Bone marrow (tissue), 2 donors: Measurements from ENCODE around the gene CGB3.
"Not testable (repeated sequence)": the region's sequence is repeated elsewhere in the genome, so short reads cannot be mapped to it uniquely, and the experiment has no call there.

ENCODE experiments used
- DNase-seq, 2 donors: peaks; one replicate each; lab custom pipeline; 2025; lab: John Stamatoyannopoulos, UW

The CGB3 gene

GRCh38 chr19:49042666-49043065, 18.5 kb upstream of the CGB3 start:
- DNase-seq: not testable (repeated sequence)

DNA sequence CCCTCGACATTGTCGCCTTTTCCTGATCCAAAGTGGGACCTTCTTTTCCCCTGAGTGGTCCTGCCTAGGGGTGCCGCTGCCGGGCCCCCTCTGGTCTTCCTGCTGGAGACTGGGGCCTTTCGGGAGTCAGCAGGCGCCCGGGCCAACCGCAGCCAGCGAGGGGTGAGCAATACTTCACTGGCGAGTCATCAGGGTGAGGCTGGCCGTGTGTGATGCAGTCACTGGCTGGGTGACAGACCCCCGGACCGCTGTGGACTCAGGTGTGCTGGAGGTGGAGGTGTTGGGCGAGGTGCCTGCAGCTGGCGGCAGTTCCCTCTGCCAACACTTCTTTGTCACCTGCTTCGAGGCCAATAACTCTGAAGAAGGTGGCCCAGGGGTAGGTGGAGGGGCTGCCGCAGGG, 18.0 kb upstream of the CGB3 start:
- DNase-seq: no peak

DNA sequence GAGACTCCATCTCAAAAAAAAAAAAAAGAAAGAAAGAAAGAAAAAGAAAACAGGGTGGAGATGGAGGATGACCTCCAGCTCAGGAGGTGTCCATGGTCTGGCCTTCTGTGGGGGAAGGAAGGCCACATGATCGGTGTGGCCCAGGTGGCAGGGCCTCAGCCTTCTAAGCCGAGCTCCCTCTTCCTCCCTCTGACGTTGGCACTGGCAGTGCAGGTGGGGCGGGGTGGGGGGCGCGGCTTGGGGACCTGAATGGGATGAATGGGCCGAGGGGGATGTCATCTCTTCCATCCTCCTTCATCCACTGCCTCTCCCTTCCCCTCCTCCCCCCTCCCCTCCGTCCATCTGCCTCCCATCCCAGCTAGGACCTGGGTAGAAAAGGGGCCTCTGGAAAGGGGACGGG, 15.6 kb upstream of the CGB3 start:
- not testable (repeated sequence) for DNase-seq

DNA sequence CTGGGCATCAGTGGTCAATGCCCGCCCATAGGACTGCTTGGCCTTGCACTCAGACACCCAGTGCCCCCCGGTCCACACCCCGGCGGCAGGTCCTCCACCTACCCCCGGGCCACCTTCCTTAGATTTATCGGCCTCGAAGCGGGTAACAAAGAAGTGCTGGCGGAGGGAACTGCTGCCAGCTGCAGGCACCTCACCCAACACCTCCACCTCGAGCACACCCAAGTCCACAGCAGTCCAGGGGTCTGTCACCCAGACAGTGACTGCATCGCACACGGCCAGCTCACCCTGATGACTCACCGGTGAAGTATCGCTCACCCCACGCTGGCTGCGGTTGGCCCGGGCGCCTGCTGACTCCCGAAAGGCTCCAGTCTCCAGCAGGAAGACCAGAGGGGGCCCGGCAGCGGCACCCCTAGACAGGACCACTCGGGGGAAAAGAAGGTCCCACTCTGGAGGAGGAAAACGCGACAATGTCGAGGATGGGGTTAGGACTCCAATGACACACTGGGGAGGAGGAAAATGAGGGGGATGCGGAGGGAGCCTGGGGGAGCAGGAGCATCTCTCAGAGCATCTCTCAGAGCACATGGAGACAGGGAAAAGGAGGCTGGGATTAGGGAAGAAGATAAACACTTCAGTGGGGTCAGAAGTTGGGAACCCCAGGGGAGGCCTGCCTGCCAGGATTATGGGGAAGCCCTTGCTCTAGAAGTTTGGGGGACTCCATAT, 14.6 kb upstream of the CGB3 start:
- not testable (repeated sequence) for DNase-seq

DNA sequence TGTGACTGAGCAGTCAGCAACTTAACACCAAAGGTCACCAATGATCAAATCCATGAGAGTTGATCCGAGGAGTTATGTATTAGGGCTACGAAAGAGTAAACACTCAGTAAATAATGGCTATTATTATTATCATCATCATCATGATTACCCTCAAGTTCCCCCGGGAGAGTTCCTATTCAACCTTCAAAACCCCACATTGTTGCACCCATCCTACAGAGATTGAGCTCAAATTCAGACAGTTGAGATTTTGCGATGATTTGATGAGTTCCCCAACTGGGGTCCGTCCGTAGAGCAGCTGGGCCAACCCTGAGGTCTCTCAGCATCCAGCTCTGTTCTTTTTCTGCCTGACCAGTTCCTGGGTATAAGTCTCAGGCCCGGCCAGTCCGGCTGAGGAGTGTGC, 14.0 kb upstream of the CGB3 start:
- not testable (repeated sequence) for DNase-seq

DNA sequence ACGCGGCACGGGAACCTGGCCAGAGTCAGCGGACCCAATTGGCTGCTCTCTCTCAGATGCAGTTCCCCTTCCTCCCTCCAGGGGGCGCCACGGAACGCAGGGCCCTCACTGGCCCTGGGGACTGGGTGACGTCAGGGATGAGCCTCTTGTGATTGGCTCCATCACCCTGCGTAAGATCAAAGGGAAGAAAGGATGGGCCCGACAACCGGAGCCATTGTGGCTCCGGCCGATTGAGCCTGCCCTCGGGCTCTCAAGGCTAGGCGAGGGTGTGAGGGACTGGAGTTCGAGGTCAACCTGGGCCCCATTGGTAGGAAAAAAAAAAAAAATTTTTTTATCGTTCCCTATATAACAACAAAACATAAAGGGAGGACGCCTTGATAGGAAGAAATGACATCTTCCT, 12.7 kb upstream of the CGB3 start, which contains the start of gene CGB1:
Gene CGB1 (minus strand): TSS at position 81 of the 400 bp plus-strand sequence. CDS start 184 bp downstream, outside the sequence.
- not testable (repeated sequence) for DNase-seq

DNA sequence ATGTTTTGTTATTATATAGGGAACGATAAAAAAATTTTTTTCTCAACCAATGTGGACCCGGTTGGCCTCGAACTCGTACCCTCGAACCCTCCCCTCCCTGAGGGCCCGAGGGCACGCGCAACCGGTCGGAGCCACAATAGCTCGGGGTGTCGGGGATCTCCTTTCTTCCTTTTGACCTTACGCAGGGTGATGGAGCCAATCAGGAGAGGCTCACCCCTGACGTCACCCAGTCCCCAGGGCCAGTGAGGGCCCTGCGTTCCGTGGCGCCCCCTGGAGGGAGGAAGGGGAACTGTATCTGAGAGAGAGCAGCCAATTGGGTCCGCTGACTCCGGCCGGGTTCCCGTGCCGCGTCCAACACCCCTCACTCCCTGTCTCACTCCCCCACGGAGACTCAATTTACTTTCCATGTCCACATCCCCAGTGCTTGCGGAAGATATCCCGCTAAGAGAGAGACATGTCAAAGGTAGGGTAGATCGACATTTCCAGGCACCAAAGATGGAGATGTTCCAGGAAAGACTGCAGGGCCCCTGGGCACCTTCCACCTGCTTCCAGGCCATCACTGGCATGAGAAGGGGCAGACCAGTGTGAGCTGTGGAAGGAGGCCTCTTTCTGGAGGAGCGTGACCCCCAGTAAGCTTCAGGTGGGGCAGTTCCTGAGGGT, 7.6 kb upstream of the CGB3 start, which contains the start of gene CGB2:
Gene CGB2 (plus strand): TSS at position 249 of the 660 bp plus-strand sequence. CDS start 206 bp downstream, at position 455.
- not testable (repeated sequence) for DNase-seq

GRCh38 chr19:49030323-49030722, 6.2 kb upstream of the CGB3 start:
- not testable (repeated sequence) for DNase-seq

DNA sequence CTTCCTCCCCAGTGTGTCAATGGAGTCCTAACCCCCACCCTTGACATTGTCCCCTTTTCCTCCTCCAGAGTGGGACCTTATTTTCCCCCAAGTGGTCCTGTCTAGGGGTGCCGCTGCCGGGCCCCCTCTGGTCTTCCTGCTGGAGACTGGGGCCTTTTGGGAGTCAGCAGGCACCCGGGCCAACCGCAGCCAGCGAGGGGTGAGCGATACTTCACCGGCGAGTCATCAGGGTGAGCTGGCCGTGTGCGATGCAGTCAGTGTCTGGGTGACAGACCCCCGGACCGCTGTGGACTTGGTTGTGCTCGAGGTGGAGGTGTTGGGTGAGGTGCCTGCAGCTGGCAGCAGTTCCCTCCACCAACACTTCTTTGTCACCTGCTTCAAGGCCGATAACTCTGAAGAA, 5.6 kb upstream of the CGB3 start:
- not testable (repeated sequence) for DNase-seq

DNA sequence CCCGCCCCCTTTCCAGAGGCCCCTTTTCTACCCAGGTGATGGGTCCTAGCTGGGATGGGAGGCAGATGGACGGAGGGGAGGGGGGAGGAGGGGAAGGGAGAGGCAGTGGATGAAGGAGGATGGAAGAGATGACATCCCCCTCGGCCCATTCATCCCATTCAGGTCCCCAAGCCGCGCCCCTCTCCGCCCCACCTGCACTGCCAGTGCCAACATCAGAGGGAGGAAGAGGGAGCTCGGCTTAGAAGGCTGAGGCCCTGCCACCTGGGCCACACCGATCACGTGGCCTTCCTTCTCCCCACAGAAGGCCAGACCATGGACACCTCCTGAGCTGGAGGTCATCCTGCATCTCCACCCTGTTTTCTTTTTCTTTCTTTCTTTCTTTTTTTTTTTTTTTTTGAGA, 4.6 kb upstream of the CGB3 start:
- not testable (repeated sequence) for DNase-seq

GRCh38 chr19:49025599-49025998, 1.5 kb upstream of the CGB3 start:
- not testable (repeated sequence) for DNase-seq

GRCh38 chr19:49025088-49025487, 955 bp upstream of the CGB3 start:
- DNase-seq: not testable (repeated sequence)

GRCh38 chr19:49022116-49022515, 2.0 kb downstream of the CGB3 start:
- DNase-seq: no peak

DNA sequence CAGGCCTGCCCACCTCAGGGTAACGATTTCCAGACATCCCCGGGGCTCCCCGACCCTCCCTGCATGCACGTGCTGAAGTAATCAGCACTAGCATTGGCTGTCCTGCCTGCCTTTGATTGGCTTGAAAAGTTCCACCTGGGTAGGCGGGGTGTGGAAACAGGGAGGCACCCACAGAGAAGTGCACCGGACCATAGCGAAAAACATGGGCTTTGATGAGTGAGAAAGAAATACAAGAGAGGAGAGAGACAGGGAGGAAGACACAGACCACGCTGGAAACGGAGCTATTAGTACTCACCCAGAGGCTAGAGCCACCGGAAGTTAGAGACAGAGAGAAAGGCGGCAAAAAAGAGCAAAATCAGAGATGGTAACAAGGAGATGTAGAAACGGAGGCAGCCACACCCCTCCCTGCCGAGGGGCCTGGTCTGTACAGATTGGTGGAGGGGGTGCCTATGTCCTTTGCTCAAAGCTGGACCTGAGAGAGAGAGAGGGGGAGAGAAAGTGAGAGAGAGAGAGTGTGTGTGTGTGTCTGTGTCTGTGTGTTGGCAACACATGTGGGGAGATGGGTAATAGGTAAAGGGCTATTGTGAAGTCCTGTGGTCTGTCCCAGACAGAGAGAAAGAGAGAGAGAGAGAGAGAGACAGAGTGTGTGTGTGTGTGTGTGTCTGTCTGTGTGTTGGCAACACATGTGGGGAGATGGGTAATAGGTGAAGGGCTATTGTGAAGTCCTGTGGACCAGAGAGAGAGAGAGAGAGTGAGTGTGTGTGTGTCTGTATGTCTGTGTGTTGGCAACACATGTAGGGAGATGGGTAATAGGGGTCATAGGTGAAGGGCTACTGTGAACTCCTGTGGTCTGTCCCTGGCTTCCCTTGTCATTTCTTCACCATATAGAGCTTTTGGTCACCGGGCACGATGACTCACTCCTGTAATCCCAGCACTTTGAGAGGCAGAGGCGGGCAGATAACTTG, 2.9 kb downstream of the CGB3 start:
- no peak for DNase-seq

DNA sequence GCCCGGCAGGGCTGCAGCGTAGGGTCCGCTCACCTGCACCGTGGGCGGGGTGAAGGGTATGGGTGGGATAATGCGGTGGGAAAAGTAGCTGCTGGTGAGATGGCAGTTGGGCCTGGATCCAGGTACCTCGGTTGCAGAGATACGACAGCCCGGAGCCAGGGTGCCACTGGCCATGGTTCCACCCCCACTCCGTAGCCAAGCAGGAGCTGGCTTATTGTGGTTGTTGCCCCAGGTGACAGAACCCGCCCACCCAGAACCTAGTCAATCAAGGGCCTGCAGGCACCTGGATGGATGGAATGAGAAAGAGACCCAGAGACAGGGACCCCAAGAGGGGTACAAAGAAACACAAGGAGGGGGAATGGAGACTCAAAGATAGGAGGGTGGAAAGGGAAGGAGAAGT, 3.8 kb downstream of the CGB3 start:
- DNase-seq: no peak

GRCh38 chr19:49019242-49019932, 4.7 kb downstream of the CGB3 start:
- peak in 1 of 2 donors; percentile 27 for DNase-seq

DNA sequence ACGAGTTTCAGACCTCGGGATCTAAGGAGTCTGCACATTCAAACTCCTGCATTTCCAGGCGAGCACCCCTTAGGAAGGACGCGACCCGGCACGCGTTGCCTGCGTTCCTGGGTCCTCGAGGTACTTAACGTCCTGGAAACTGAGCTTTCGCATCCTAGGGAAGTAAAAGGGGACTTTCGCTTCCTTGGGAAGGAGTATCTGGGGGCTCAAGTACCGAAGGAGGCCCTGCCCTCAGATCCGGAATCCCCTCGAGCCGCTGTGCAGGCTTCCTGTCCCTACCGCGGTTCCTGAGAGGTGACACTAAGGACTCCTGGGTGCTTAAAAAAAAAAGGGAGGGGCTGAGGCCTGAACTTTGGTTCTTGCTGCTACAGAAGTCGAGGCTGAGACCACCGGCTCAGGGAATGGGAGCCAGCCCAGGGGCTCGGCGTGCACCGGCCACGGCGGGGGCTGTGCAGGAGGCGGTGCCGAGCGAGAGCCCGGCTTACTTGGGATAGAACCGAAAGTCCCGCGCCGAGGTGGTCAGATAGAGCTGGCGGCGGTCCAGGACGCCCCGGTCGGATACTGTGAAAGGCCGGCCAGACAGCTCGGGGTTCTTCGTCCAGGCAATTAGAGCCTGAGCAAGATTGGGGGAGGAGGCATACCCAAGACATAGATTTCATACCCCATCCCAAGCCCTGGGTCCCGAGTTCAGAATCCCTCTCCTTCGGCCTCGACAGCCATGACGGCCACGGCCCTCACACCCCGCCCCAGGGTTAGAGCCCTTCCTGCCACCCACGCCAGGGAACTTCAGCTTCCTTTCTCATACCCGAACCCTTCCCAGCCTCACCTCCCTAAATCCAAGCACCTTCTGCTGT, 5.5 kb downstream of the CGB3 start:
- DNase-seq: not testable (repeated sequence)

DNA sequence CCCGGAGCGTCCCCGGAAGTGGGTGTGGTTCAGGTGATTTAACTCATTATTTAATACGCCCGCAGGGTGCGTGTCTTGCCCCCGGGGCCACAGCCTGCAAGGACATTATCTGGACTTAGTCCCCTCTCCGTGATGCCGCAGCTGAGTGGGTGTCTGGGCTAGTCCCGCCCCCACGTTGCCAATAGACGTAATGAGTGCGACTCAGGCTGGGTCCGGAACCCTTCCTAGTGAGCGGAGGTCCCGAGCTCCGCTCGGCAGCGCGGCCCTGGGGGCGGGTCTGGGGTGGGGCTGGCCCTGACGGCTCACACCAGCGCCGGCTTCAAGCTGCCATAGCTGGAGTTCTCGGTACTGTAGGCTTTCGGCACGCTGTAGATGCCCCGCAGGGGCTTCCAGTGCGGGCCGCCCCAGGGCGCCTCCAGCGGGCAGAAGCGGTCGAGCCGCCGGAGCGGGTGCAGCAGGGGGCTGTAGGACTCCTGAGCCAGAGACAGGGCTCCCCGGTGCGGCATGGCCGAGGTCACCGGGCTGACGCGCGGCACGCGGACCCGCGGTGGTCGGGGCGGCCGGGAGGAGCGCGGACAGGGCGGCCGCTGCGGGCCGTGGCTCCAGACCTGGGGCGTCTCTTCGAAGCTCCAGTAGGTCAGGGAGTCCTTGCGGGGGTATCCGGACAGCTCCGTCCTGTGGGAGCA, 6.3 kb downstream of the CGB3 start:
- DNase-seq: peak; percentile 17 to 22

DNA sequence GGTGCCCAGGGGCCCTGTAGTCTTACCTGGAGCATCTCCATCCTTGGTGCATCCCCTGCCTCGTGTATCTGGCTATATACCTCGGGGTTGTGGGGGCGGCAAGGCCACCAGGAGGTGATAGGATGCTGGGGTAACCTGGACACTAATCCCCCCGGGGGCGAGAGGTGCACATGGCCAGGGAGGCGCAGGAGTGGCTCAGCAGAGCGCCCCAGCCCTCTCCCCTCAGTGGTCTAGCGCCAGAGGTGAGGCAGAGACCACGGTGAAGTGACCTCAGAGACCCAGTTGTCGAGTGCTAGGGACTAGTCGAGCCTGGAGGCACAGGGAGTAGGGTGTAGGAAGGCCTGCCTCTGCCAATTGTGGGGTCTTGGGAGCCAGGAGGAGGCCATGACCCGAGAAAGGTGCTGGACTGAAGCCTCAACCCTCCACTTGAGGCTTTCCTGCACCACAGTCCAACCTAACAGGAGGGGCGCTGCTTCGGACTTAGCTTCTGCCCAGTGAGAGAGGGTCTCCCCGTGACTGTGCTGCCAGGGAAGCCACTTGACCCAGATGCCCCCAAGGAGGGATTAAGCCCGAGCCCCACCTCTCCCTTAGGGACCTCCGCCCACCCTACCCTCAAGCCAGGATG, 7.0 kb downstream of the CGB3 start, which contains the start of gene LHB:
Gene LHB (minus strand): TSS at position 51 of the 625 bp plus-strand sequence. CDS start 10 bp downstream, at position 41.
- no peak for DNase-seq
